Anterior cingulate cortex (tissue), 58 donors: ENCODE measurements around the gene SECISBP2.
A peak's percentile ranks its signal among the peaks of the same experiment; 100 is the strongest.

Experiments used
- DNase-seq, 58 donors: peaks; one replicate each; lab custom pipeline; 2025; lab: John Stamatoyannopoulos, UW

Gene SECISBP2

GRCh38 chr9:89345476-89345875 lies 27.2 kb downstream of the SECISBP2 start:
- DNase-seq = no peak

DNA sequence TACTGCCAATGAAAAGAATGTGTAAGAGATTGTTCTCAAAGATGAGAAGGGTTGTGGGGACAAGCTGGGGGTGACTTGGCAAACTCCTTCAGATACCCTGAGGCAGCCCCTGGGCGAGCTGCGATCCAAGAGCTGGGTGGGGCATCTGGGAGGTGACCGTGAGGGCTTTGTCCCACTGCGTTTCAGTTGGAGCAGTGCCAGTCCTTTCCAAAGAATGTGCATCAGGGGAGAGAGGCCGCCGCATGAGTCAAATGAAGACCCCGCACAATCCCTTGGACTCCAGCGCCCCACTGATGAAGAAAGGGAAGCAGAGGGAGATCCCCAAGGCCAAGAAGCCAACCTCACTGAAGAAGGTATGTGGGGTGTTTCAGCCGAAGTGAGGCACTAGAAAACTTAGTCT lies 28.4 kb downstream of the SECISBP2 start:
- DNase-seq = no peak

DNA sequence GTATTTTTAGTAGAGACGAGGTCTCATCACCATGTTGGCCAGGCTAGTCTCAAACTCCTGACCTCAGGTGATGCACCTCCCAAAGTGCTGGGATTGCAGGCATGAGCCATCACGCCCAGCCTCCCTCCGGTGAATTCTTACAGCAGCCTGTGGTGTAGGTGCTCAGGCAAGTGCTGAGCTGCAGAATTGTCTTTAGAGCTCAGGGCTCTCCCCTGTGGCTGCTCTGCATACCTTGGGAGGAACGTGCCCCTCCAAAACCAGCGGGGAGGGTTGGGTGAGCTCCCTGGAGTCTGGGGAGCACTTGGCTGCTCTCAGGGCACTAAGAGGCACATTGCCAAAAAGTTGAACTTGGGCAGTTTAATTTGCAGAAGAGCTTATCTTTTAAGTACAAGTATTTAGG lies 29.4 kb downstream of the SECISBP2 start:
- no peak for DNase-seq

DNA sequence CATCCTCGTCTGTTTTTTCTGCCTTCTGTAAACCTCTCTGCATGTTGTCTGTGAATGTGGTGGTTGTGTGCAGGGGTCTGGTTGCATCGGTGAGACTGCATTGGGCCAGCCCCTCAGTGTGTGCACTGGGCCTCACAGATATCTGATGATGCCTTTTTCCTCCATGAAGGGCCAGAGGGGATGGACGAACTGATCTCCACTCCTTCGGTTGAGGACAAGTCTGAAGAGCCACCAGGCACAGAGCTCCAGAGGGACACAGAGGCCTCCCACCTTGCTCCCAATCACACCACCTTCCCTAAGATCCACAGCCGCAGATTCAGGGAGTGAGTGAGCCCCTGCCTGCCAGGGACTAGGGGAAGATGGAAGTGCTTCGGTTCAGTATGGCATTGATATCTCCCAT lies 31.3 kb downstream of the SECISBP2 start:
- no peak for DNase-seq

DNA sequence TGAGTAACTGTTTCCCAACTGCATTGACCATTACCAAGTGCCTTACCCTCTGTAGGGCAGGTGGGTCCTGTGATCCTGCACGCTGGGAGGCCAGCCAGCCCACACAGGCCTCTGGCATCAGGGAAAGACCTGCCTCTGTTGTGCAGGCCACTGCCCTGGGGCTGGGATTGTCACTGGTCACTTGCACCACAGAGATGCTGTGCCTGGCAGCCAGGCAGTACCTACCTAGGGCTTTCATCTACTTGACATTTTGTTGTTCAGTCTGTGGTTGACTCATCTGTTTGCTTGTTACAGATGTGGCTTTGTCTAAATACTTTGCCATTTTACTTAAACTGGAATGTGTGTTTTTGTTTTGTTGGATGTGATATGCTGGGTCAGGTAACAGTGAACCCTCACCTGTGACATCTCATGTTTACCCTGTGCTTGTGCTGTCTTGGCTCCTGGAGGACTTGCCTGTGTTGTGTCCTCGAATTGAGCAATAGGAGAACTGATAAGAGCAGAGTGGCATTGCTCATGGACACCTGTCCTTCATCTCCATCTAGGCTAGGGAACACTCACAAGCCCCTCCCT lies 32.8 kb downstream of the SECISBP2 start:
- DNase-seq = no peak

DNA sequence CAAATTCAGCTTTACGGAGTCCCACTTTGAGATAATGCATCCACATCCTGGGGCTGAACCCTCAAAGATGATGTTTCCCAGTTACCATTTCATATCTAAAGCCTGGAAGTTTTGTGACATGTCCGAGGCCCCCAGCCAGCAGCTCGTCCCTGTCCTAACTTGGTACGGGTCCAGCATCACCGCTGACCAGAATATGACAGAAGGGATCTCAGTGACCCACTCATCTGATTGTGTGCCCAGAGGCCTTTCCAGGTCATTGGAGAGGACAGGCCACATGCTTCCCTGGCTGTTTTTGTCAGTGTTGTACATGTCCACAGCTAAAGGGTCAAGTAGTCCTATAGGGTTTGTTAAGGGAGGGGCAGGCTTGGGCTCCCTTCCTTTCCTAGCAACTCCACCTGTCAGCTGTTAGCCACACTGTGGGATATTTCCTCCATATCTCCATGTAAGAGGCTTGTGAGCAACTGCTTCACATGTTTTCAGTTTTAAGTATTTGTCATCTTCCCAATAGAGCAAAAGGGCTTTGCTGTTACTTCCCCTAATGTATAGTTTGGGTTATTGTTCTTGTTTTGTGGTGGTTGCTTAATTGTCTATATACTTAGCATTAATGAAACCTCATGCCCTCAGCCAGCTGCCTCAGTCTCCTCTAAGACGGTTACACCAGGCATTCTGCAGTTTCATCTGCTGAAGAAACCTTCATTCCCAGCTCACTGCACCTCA lies 33.4 kb downstream of the SECISBP2 start:
- no peak for DNase-seq

DNA sequence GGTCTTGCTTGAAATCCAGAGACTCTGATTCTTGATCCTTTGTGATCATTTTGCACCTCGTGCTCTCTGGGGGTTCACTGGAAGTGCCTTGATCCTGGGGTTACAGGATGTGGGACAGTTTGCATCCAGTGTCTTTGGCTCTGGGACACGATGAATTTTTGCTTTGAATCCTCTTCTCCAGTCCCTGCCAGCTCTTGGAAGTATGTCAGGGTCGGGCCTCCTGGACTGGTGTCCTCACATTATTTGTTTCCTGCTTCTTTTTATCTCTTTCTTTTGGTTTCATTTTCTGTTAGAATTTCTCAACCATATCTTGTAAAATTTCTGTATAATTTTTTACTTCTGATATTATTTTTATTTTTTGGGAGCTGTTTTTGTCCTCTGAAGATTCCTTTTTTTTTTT lies 34.2 kb downstream of the SECISBP2 start:
- DNase-seq = no peak

DNA sequence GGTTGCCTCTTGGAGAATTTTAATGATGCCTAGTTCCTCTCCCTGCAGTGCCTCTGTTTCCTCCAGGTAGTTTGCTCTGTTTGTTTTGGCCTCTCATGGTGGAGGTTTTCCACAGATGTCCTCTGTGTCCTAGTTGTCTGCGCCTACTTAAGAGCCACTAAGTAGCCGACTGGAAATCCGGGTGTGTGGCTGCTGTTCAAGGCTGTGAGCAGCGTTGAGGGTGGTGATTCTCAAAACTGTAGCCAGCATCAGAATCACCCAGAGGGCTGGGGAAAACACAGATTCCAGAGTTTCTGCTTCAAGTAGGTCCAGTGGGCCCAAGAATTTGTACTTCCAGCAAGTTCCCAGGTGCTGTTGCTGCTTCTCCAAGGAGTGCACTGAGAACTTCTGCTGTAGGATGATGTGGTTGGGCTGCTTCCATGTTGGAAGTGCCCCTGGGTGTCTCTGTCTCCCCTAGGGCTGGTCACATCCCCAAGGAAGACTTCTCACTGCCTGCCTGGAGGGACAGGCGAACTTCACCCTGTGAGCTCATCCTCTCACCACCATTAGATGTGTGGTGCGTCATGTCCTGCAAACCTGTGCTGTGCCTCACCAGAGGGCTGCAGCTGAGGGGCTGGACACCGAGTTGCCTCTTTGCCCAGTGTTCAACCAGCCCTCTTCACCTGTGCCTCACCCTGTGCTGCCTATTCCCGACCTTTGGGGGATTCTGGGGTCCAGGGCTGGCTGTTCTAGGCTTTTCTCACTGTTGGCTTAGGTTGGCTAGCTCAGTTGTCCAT lies 34.8 kb downstream of the SECISBP2 start:
- no peak for DNase-seq

DNA sequence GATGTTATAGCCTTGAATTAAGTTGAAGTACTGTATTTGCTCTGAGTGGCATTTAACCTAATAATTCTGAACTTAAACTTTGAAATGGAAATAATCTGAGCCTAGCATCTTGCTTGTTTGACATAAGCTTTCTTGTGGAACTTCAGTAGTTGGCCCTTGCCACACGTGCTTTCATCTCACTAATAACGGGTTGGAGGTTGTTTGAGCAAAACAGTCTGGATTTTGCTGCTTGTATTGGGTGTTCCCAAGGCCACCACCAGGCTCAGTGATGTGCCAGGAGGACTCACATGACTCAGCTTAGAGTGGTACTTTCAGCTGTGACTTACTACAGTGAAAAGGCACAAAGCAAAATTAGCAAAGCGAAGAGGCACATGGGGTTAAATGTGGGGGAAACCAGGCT lies 35.7 kb downstream of the SECISBP2 start:
- peak in 2 of 58 donors; percentile 12 to 23 for DNase-seq

DNA sequence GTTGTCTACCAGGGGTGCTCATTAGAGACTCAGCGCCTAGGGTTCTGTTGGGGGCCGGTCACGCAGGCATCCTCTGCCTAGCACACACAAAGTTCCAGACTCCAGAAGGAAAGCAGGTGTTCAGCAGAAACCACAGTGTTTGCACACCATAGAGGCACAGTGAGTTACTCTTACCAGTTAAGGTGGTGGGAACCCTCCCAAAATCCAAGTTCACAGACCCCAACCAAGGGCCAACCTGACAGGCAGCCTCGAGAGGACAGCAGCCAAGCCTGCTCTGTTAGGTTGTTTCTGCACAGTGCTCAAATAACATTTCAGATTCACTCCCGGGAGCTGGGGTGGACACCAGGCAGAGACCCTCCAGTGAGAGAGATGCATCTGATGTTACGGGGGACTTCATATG lies 36.2 kb downstream of the SECISBP2 start:
- DNase-seq = no peak

DNA sequence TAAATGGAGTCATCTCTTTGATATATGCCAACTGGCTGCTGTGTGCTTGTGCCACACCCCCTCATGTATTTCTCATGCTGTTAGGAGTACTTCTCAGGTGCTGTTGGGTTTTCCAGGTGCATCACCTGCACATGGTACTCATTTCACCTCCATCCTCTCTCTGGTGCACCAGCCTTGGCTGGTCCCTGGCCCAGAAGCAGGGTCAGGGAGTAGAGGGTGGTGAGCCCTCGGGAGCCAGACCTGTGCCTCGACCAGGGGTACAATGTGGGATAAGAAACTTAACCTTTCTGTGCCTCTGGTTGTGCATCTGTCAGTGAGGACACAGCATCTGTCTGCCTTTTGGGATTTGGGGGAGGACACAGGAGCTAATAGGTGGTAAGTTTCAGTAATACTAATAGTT lies 38.5 kb downstream of the SECISBP2 start:
- DNase-seq = no peak

GRCh38 chr9:89357331-89358197 lies 39.3 kb downstream of the SECISBP2 start:
- DNase-seq = no peak

GRCh38 chr9:89358376-89358916 lies 40.1 kb downstream of the SECISBP2 start:
- no peak for DNase-seq

- DNase-seq = peak in 31 of 58 donors; percentile 12 to 70 (median 40)
Observed at GRCh38 chr9:89358985-89359384, 40.7 kb downstream of the SECISBP2 start.

DNA sequence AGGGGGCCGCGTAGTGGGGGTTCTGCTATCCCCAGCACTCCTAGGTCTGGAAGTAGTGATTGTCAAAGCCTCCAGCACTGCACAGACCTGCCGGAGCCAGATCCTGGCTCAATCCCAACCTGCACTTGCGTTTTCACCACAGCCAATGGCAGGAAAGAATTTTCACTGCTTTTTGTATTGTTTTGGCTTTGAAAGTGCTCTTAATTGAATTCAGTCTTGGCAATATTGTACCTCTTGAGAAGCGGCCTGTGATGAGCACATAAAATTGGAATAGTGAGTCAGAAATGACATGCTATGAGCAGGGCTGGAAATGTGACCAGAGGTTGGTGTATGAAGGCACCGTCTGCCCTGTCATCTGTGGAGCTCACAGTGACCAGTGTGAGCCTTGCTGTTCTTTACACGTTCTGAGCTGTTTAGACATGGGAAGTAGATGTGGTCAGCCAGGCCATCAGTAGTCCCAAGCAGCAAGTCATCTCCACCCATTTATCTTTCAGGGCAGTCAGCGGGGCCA lies 41.5 kb downstream of the SECISBP2 start:
- DNase-seq = peak in 8 of 58 donors; percentile 13 to 47 (median 27)

DNA sequence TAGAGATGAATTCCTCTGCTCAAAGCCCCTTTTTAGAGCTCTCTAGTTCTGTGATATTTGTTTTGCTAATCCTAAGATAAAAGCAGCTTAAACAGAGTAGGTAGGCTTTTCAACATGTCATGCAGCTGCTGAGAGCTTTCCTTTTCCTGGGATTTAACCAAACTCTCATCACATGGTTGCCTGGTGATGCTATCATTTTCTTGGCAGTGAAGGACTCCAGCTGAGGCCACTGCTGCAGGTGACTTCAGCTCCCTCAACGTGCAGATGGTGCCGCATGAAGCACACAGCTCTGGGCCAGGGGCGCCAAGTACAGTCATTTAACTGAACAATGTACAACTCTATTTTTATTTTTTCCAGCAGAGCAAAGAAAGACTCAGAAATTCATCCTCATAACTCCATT lies 42.2 kb downstream of the SECISBP2 start:
- peak in 13 of 58 donors; percentile 19 to 60 (median 30) for DNase-seq

- DNase-seq = no peak
Observed at GRCh38 chr9:89361031-89361430, 42.7 kb downstream of the SECISBP2 start.

GRCh38 chr9:89361816-89362646 lies 43.7 kb downstream of the SECISBP2 start:
- DNase-seq = no peak

DNA sequence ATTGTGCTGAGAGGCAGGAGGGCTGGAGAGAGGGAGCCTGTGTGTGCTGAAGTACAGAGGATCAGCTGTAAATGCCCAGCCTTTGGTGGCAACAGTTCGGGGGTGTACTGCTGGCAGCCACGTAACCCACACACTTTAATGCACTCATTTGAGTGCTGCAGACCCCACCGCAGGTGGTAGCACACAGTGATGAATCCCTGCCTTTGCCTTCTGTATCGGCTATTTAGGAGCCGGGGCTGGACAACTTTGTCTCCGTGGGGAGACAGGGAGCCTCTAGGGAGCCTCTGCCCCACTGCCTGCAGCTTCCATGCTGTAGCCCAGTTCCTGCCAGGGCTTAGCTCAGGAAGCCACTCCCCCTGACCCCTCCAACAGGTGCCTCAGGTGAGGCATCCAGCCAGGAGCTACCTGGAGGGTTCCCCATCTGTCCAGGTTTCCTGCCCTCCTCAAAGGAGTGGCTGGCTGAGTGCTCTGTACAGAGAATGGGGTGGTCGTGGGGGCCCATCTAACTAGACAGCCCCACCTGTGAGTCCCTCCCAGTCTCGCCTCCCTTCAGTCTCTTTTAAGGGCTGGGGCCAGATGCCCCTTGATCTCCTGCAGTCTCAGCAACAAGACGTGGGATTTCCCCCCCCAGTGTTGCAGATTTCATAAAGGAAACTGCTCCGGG lies 44.5 kb downstream of the SECISBP2 start:
- no peak for DNase-seq
